Epithelial cell of prostate (primary cell): ENCODE measurements around the gene RPS16.

Experiments
- DNase-seq: peaks from one replicate; pipeline ENCODE4 v3.0.0-alpha.2; 2011; ENCODE audit warnings: low read depth, low spot score
- H3K27ac ChIP-seq: fragments of 450-650 bp; 2 replicates; pipeline ENCODE4 v1.5.1; 2017; ENCODE audit warnings: mild to moderate bottlenecking

The RPS16 gene

DNA sequence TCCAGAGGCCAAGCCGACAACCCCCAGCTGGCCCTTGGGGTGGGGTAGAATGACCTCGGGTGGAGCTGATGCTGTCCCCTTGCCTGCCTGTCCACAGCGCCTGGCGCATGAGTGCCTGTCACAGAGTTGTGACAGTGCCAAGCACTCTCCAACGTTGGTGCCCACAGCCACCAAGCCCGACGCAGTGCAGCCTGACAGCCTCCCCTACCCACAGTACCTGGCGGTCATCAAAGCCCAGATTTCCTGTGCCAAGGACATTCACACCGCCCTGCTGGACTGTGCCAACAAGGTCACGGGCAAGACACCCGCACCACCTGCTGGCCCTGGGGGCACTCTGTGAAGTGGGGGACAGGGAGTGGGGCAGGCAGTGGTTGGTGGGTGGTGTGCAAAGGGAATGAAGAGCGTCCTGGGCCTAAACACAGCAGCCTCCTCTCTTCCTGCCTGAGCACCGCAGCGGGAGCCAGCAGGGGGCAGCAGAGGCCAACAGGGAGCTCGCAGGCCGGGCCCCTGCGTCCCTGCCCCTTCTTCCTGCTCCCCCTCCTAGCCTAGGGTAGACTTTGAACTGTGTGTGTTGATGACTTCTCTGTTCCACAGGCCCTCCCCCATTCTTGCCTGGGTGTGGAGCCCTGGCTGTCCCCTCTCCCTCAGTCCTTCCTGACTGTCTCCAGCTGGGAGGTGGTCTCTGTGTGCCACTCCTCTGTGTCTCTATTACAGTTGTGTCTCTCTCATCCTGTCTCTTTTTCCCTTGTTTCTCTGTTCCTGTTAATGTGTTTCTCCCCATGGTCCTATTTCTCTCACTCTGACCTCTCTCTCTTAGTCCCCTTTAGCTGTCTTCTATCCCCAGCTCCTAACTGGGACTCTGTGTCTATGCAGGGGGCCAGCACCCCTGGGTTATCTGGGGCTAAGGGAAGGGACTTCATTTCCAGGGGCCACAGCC lies 38.1 kb downstream of the RPS16 start:
- no peak for DNase-seq
- peak overlapping the region; percentile 99 for H3K27ac ChIP-seq

DNA sequence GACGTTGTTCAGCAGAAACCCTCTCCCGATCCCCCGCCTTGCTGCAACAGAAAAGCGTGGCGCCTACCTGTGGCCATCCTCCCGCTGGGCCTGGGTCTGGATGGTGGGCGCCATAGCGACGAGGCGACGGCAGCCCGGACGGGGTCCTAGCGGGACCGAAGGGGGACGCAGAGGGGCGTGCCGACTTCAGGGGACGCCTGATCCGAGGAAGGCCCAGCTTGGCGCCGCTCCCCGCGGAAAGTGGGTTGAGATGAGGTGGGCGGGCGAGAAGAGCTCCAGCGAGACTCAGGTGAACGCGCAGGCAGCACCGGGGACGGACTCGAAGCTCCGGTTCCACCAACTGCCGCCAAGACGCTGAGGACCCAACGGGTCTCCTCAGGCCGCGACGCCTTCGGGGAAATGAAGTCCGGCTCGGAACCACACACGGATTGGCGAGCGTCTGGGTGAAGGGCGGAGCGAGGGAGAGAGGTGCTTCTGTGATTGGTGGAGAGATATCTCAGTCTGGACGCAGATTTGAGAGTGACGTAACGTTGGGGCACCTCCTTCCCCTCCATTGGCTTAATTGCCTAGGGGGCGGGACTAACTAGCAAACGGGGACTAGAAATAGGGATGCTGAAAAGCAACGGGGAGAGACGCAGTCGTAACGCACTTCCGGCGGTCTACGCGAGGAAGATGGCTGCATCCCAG lies 44.9 kb downstream of the RPS16 start, which contains the start of the genes MED29 and PAF1:
Gene MED29 (plus strand): TSS at position 628 of the 687 bp plus-strand sequence. CDS start 45 bp downstream, at position 673.
Gene PAF1 (minus strand): TSS at position 356 of the 687 bp plus-strand sequence. CDS start 242 bp downstream, at position 114.
- peak within 1 kb of the TSS; percentile 92 for H3K27ac ChIP-seq
- DNase-seq = peak; percentile 97

DNA sequence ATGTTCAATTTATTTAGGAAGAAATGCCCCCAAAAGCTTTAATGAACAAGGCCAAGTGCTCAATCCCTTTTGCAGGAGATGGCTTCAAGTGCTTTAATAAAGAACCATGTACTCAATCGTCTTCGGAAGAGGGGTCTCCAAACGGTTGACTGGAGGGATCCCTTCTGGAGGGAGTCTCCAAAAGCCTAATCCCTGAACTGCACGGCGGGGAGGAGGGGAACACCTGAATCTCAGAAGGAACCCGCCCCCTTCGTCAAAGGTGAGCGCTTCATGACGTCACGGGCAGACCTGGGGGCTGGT lies 45.3 kb downstream of the RPS16 start:
- DNase-seq = no peak
- H3K27ac ChIP-seq = peak overlapping the region; percentile 92

DNA sequence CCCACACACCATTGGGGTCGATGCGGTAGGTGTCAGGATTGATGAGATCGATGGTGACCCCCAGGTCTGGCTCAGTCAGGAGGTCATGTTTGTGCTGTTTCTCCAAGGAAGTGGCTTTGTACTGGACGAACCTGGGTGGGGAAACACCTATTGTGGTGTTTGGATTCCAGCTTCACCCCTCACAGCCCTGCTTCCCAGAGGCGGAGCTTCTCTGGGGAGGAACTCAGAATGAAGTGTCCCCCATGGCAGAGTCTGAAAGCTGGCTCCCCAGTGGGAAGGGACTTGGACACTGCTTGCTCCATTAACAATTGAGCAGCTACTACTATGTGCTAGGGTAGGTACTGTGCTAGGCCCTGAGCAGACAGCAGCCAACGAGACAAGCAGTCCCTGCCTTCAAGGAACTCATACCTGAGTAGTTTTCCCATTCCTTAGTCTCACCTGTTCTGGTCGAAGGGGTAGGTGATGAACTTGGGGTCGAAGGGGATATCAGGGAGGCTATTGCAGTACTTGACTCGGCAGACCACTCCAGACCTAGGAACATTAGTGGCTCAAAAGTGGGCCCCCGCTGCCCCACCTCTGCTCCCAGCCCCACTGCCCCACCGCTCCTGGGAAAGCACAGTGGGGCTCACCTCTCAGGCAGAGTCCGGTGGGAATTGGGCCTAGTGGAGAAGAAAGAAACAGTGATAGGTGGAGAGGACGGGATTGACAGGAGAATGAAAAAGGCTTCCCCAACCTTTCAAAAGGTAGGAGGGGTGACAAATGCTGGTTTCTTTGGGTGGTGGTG lies 45.9 kb downstream of the RPS16 start:
- DNase-seq = no peak
- peak overlapping the region; percentile 92 for H3K27ac ChIP-seq

DNA sequence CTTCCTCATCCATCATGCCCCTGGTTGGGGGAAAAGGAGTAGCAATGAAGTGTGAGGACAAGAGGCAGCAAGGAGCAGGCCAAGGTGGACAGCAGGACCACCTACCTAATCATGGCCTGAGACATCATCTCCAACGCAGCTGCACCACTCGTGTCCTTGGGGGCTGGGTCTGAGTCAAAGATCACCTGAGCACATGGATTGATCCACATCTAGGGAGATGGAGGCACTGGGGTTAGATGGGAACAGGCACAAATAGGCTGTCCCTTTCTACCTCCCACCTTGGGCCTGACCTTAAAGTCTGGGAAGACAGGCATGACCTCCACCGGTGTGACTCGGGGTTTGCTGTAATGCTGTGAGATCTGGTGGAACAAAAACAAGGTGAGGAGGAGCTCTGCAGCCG lies 47.1 kb downstream of the RPS16 start:
- no peak for DNase-seq
- H3K27ac ChIP-seq = no peak overlapping the region

DNA sequence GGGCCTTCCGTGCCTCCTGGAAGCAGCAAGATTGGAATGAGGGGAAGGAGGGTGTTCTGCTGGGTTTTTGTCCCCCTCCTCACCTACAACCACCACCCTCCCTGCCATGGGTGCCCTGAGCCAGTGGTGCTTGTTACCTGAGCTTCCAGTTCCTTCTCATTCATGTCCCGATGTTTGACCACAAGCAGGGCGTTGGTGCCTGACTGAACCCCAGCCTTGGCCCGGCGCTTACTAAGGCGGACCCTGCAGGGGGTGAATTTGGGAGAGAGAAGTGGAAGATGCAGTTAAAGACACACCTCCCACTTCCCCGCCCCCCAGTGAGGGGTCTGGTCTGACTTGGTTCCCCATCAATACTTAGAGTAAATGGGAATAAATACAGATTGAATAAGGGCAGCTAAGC lies 49.2 kb downstream of the RPS16 start:
- H3K27ac ChIP-seq = no peak overlapping the region
- no peak for DNase-seq

DNA sequence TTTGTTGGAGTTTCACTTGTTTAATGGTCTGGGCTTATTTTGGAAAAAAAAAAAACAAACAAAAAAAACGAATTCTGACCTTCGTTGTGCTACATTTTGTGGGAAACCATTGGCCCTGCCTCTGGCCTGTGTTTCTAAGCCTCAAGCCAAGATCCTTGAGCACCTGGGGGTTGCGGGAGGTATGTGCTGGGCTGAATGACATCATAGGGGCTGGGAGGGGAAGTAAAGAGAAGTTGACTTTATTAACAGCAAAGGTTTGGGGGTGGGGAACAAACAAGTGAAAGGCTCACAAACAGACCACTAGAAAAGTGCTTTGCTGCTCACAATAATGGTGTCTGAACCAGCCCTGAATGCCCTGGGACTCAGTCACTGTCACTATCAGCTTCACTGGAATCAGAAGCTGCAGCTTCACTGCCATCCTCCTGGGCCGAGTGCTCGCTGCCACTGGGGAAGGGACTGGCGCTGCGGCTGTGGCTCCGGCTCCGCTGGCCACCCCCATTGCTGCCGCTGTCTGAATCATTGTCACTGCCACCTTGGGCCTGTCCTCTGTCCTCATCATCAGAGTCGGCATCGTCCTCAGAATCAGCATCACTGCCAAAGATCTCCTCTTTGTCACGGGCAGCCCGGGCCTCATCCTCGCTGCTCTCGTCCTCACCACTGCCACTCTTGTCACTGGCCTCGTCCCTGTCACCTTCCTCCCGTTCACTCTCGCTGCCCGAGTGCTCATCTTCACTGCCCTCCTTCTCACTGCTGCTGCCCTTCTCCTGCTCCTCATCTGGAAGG lies 49.9 kb downstream of the RPS16 start:
- no peak overlapping the region for H3K27ac ChIP-seq
- DNase-seq = no peak

DNA sequence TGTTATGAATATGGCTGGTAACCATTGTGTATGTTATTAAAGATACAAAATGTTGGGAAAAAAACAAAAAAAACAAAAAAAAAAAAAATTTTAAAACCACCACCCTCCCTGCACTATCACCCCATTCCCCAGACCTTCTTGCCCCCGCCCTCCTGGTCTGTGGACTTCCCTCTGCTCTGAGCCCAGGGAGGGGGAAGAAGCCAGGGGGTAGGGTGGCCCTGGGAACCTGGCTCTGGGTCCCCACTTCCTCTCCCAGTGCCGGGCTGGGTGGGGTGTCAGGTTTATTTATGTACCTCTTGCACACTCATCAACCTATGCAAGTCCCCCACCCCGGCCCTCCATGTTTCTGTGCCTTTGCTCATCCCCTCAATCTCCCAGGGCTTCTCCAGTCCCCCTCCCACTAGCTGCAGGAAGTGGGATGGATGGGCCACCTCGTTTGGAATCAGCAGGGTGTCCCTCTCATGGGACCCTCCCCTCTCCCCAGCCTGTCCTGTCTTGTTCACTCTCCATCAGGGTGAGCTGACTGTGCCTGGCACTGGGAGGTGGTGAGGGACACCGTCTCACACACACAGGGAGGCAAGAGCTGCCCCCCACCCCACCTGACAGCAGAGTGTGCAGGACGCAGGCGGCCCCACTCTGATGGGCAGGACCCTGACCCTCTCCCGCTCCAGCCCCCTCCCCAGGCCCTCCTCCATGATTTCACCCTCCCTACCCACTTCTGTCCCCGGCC lies 50.7 kb downstream of the RPS16 start:
- H3K27ac ChIP-seq = no peak overlapping the region
- DNase-seq = no peak
